Measurements from ENCODE around the gene NFIB. TPM values are rescaled to one million over a fixed set of nuclear protein-coding genes. Genes with fewer than 3 reads are reported as not detected.

Gene NFIB
- total RNA-seq, 1 experiment from 2014 or later, result 12.5 TPM

- TF ChIP-seq RORB (CRISPR knock-in tag; IDR thresholded peaks at IDR 0.05) (no peak), OVOL2 (CRISPR knock-in tag; IDR thresholded peaks at IDR 0.05; ENCODE audit: borderline replicate concordance) (no peak), FOXP1 (CRISPR knock-in tag; IDR thresholded peaks at IDR 0.05; ENCODE audit: borderline replicate concordance) (no peak), SOX15 (CRISPR knock-in tag; IDR thresholded peaks at IDR 0.05) (no peak), ATF1 (CRISPR knock-in tag; IDR thresholded peaks at IDR 0.05) (no peak), ZNF138 (CRISPR knock-in tag; conservative IDR thresholded peaks at IDR 0.05) (no peak), USF1 (CRISPR knock-in tag; IDR thresholded peaks at IDR 0.05) (no peak)
Observed at GRCh38 chr9:14080959-14081542, 232.9 kb downstream of the NFIB start (continued).

GRCh38 chr9:14079440-14079839 is 234.5 kb downstream of the NFIB start:
- Mint-ChIP-seq H3K9me3 (no peaks in the 10 kb centered on the region; the same call in 1 of the 2 replicates), H3K27ac (peak overlapping the region; percentile 34; the same call in 1 of the 2 replicates), H3K27me3 (ENCODE audit: low read depth) (no peaks in the 10 kb centered on the region), H3K4me1 (peaks cover 33% of the 10 kb centered on the region), H3K4me3 (no peak overlapping the region), H3K36me3 (no peaks in the 10 kb centered on the region)
- ATAC-seq (0 out of 2 replicates have a peak, but pooled peaks have one; percentile 23), DNase-seq (ENCODE audit: low spot score) (no peak)
- ChIA-PET POLR2A (no interaction called here), CTCF (interaction anchor here (1.2 kb wide), 1 partner anchor 8 kb away, joined by 3 read pairs; no protein-coding TSS in a partner anchor)
- TF ChIP-seq ZBTB43 (CRISPR knock-in tag; IDR thresholded peaks at IDR 0.05), result no peak
- TF ChIP-seq ZNF512 (CRISPR knock-in tag; IDR thresholded peaks at IDR 0.05; ENCODE audit: borderline replicate concordance), result no peak
- no peak for TF ChIP-seq PRRX2 (CRISPR knock-in tag; IDR thresholded peaks at IDR 0.05)
- no peak for TF ChIP-seq ZNF532 (CRISPR knock-in tag; IDR thresholded peaks at IDR 0.05; ENCODE audit: borderline replicate concordance)
- no peak for TF ChIP-seq ZNF232 (CRISPR knock-in tag; IDR thresholded peaks at IDR 0.05)
- TF ChIP-seq ATF2 (CRISPR knock-in tag; IDR thresholded peaks at IDR 0.05; ENCODE audit: borderline replicate concordance, low read depth), result no peak
- TF ChIP-seq FOXP4 (CRISPR knock-in tag; IDR thresholded peaks at IDR 0.05), result no peak
- no peak for TF ChIP-seq ELF4 (CRISPR knock-in tag; IDR thresholded peaks at IDR 0.05; ENCODE audit: low read depth)
- no peak for TF ChIP-seq NR1H2 (CRISPR knock-in tag; IDR thresholded peaks at IDR 0.05)
- no peak for TF ChIP-seq HMGA2 (CRISPR knock-in tag; IDR thresholded peaks at IDR 0.05)
- no peak for TF ChIP-seq GTF2I (CRISPR knock-in tag; conservative IDR thresholded peaks at IDR 0.05)
- no peak for TF ChIP-seq TP53 (CRISPR knock-in tag; IDR thresholded peaks at IDR 0.05)
- TF ChIP-seq E2F5 (CRISPR knock-in tag; IDR thresholded peaks at IDR 0.05), result no peak
- no peak for TF ChIP-seq SOX15 (CRISPR knock-in tag; IDR thresholded peaks at IDR 0.05)
- TF ChIP-seq STAT6 (CRISPR knock-in tag; conservative IDR thresholded peaks at IDR 0.05; ENCODE audit: low read depth), result no peak
